GM23338 (cell line): ENCODE results near the gene GUCY1B1. TPM values are rescaled to one million over a fixed set of nuclear protein-coding genes. Genes with fewer than 3 reads are reported as not detected.

ENCODE experiments used
- ATAC-seq: fragments of 200-7000 bp; cut with Tn5 transposase; 3 replicates; pipeline ENCODE4 v1.9.1; 2020
- DNase-seq: peaks from one replicate; pipeline ENCODE4 v3.0.0-alpha.2; 2015; ENCODE audit warnings: low spot score
- H2AFZ ChIP-seq: fragments of 200-600 bp; sonication (generic); 2 replicates; pipeline ENCODE4 v1.8.0; 2016; ENCODE audit warnings: antibody characterized with exemption, mild to moderate bottlenecking, moderate library complexity
- H3F3A ChIP-seq: fragments of 200-600 bp; sonication (generic); replicated peaks from 2 replicates; pipeline ENCODE4 v1.8.0; 2017; ENCODE audit warnings: antibody characterized with exemption, mixed run types, low read depth
- H3K27ac ChIP-seq: fragments of 200-600 bp; sonication (generic); 2 replicates; pipeline ENCODE4 v1.6.1; 2016; ENCODE audit warnings: low read depth
- H3K27me3 ChIP-seq: fragments of 200-600 bp; sonication (generic); 2 replicates; pipeline ENCODE4 v1.8.0; 2016; ENCODE audit warnings: mild to moderate bottlenecking, mixed run types, moderate library complexity; ENCODE audit not compliant: insufficient read depth
- H3K36me3 ChIP-seq: fragments of 200-600 bp; sonication (generic); 2 replicates; pipeline ENCODE4 v1.8.0; 2016; ENCODE audit warnings: mild to moderate bottlenecking; ENCODE audit not compliant: insufficient read depth
- H3K4me1 ChIP-seq: fragments of 200-600 bp; sonication (generic); 2 replicates; pipeline ENCODE4 v1.8.0; 2016; ENCODE audit warnings: mild to moderate bottlenecking, moderate library complexity; ENCODE audit not compliant: insufficient read depth
- H3K4me2 ChIP-seq: fragments of 200-600 bp; sonication (generic); 2 replicates; pipeline ENCODE4 v1.7.1; 2017; ENCODE audit warnings: mixed run types
- H3K4me3 ChIP-seq: fragments of 200-600 bp; sonication (generic); 2 replicates; pipeline ENCODE4 v1.6.1; 2016; ENCODE audit warnings: mixed run types
- H3K79me2 ChIP-seq: fragments of 200-600 bp; sonication (generic); replicated peaks from 2 replicates; pipeline ENCODE4 v1.8.0; 2017; ENCODE audit warnings: mild to moderate bottlenecking; ENCODE audit not compliant: insufficient read depth
- H3K9me2 ChIP-seq: fragments of 200-600 bp; sonication (generic); 2 replicates; pipeline ENCODE4 v1.8.0; 2017; ENCODE audit not compliant: insufficient read depth
- H4K20me1 ChIP-seq: fragments of 200-600 bp; sonication (generic); replicated peaks from 2 replicates; pipeline ENCODE4 v1.8.0; 2017; ENCODE audit warnings: mild to moderate bottlenecking; ENCODE audit not compliant: insufficient read depth
- H3K27ac Mint-ChIP-seq: 2 replicates; pipeline ENCODE4 v1.8.0; 2020; ENCODE audit warnings: inconsistent platforms, mild to moderate bottlenecking, moderate library complexity, mixed read lengths
- H3K27me3 Mint-ChIP-seq: 3 replicates; pipeline ENCODE4 v1.8.0; 2022; ENCODE audit warnings: low read depth, mild to moderate bottlenecking, moderate library complexity, mixed read lengths, inconsistent platforms; ENCODE audit not compliant: insufficient read depth, poor library complexity
- H3K36me3 Mint-ChIP-seq: 3 replicates; pipeline ENCODE4 v1.8.0; 2021; ENCODE audit warnings: low read depth, mild to moderate bottlenecking, inconsistent platforms, moderate library complexity, mixed read lengths
- H3K4me1 Mint-ChIP-seq: 3 replicates; pipeline ENCODE4 v1.8.0; 2020; ENCODE audit warnings: mild to moderate bottlenecking, inconsistent platforms, mixed read lengths
- H3K4me3 Mint-ChIP-seq: 3 replicates; pipeline ENCODE4 v1.8.0; 2021; ENCODE audit warnings: moderate library complexity, mild to moderate bottlenecking, inconsistent platforms, mixed read lengths
- H3K9me3 Mint-ChIP-seq: 3 replicates; pipeline ENCODE4 v1.8.0; 2020; ENCODE audit warnings: moderate library complexity, mild to moderate bottlenecking, inconsistent platforms, mixed read lengths
- CREB1 ChIP-seq: fragments of 250-450 bp; sonication (Bioruptor Pico); IDR thresholded peaks from 2 replicates; pipeline ENCODE4 v1.5.0; 2020; ENCODE audit warnings: low read depth, mild to moderate bottlenecking, moderate library complexity
- CTCF ChIP-seq, 2 experiments: fragments of 200-600 bp in 1 of 2; sonication (generic) in 1 of 2; conservative IDR thresholded peaks; 2 replicates each; pipeline versions ENCODE4 v1.5.1 to v1.6.1; 2016 to 2017; ENCODE audit warnings: antibody characterized with exemption in 2 of 2, low read depth in 2 of 2, mild to moderate bottlenecking in 2 of 2, moderate library complexity in 1 of 2
- ETS1 ChIP-seq: IDR thresholded peaks from 2 replicates; pipeline ENCODE4 v1.6.1; 2016; ENCODE audit warnings: antibody characterized with exemption
- EZH2 ChIP-seq: fragments of 200-600 bp; sonication (generic); IDR thresholded peaks from one replicate; pipeline ENCODE4 v1.8.0; 2017; ENCODE audit warnings: antibody characterized with exemption, mild to moderate bottlenecking, low read depth; ENCODE audit not compliant: unreplicated experiment
- EZH2phosphoT487 ChIP-seq: fragments of 200-600 bp; sonication (generic); IDR thresholded peaks from one replicate; pipeline ENCODE4 v1.8.1; 2018; ENCODE audit warnings: antibody characterized with exemption; ENCODE audit not compliant: unreplicated experiment
- JUNB ChIP-seq: IDR thresholded peaks from one replicate; pipeline ENCODE4 v1.6.1; 2016; ENCODE audit warnings: antibody characterized with exemption; ENCODE audit not compliant: unreplicated experiment
- NANOG ChIP-seq: IDR thresholded peaks from 2 replicates; pipeline ENCODE4 v1.6.1; 2016; ENCODE audit warnings: antibody characterized with exemption, borderline replicate concordance
- POLR2AphosphoS5 ChIP-seq: IDR thresholded peaks from 2 replicates; pipeline ENCODE4 v1.6.1; 2016; ENCODE audit warnings: antibody characterized with exemption, low read depth
- STAT1 ChIP-seq: IDR thresholded peaks from one replicate; pipeline ENCODE4 v1.6.1; 2016; ENCODE audit warnings: antibody characterized with exemption; ENCODE audit not compliant: unreplicated experiment
- ZNF114 ChIP-seq: fragments of 250-450 bp; sonication (Bioruptor Pico); IDR thresholded peaks from 2 replicates; pipeline ENCODE4 v1.5.0; 2020; ENCODE audit warnings: mild to moderate bottlenecking, moderate library complexity
- ZNF331 ChIP-seq: fragments of 250-450 bp; sonication (Bioruptor Pico); IDR thresholded peaks from 2 replicates; pipeline ENCODE4 v1.5.0; 2020; ENCODE audit warnings: low read depth, mild to moderate bottlenecking, moderate library complexity
- polyA plus RNA-seq: library from polyadenylated mRNA; unstranded; fragments of >200 nt; fragmentation: Nextera tagmentation; extraction: Ambion mirVana; gene quantifications from 2 replicates; pipeline ENCODE4 v1.2.1, GENCODE V29; 2016
- total RNA-seq: library from RNA; depleted of rRNA; stranded (reverse); fragments of >200 nt; shearing (Covaris generic); gene quantifications from 2 replicates; pipeline ENCODE4 v1.2.3, GENCODE V29; 2014
- TF ChIP-seq, protein P1 (sequence below): IDR thresholded peaks from one replicate; pipeline ENCODE4 v1.6.1; 2018; ENCODE audit warnings: antibody characterized with exemption; ENCODE audit not compliant: unreplicated experiment

Gene GUCY1B1
- total and polyA plus RNA-seq, 2 experiments from 2014 or later, result 2.6 to 4.3 TPM

DNA sequence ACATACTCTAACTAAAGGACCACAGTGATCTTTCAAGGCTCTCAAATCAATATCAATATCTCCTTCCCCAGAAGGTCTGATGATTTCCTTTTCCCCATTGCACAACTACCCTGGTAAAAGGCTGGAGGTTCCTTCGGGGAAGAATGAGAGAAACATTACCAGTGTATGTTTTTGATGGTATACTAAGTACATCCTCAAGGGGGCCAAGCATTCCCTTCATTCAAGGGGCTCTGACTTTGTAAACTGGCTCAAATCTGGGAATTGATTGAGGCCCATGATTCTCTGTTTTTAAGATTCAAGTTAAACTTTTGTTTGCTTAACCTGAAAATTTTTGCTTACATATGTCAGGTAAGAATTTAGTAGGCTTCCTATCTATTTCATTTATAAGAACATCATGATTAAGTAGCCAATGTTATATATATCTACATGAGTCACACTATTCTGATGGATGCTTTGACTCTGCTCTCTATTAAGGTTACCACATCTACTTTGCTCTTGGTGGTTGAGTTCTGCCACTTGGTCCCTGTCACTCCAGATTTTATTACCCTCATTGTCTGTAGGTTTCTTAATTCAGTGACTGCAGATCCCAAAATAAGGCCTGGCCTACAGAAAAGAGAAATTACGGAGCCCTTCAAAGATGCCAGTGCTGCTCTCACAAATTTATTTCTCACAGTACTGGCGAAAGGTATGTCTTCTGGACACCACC lies 16.4 kb upstream of the GUCY1B1 start:
- no peaks in the 10 kb centered on the region for H3K36me3 ChIP-seq
- H3K27me3 ChIP-seq, result no peaks in the 10 kb centered on the region
- H2AFZ ChIP-seq, result no peak overlapping the region
- H3K9me3 Mint-ChIP-seq, result peaks cover 2% of the 10 kb centered on the region; the same call in 1 of the 3 replicates
- H3K27me3 Mint-ChIP-seq, result no peaks in the 10 kb centered on the region
- H3F3A ChIP-seq, result no peaks in the 10 kb centered on the region
- TF ChIP-seq NANOG, result no peak
- no peak for TF ChIP-seq EZH2
- peak; percentile 35 to 38; a peak in 3 of 4 replicates for TF ChIP-seq CTCF (conservative IDR thresholded peaks at IDR 0.05; ENCODE audit: low read depth in 2 of 2)
- no peak overlapping the region for H3K4me3 ChIP-seq
- no peaks in the 10 kb centered on the region for H4K20me1 ChIP-seq
- H3K4me1 ChIP-seq, result peaks cover 10% of the 10 kb centered on the region
- peak; percentile 56 for DNase-seq
- peaks cover 8% of the 10 kb centered on the region for H3K4me1 Mint-ChIP-seq
- H3K4me2 ChIP-seq, result no peak overlapping the region
- H3K79me2 ChIP-seq, result no peaks in the 10 kb centered on the region
- H3K27ac Mint-ChIP-seq, result no peak overlapping the region
- ATAC-seq, result peak; percentile 58
- H3K27ac ChIP-seq, result no peak overlapping the region
- no peak overlapping the region for H3K4me3 Mint-ChIP-seq
- peaks cover 7% of the 10 kb centered on the region for H3K9me2 ChIP-seq
- H3K36me3 Mint-ChIP-seq, result no peaks in the 10 kb centered on the region

- Mint-ChIP-seq H3K27ac (no peak overlapping the region), H3K36me3 (no peaks in the 10 kb centered on the region), H3K4me1 (peaks cover 19% of the 10 kb centered on the region), H3K9me3 (peaks cover 2% of the 10 kb centered on the region; the same call in 1 of the 3 replicates), H3K4me3 (no peak overlapping the region), H3K27me3 (peaks cover 2% of the 10 kb centered on the region)
- Histone ChIP-seq H3K27me3 (no peaks in the 10 kb centered on the region), H3K4me2 (no peak overlapping the region), H3K79me2 (no peaks in the 10 kb centered on the region), H3F3A (no peaks in the 10 kb centered on the region), H3K9me2 (peaks cover 7% of the 10 kb centered on the region; the same call in 1 of the 2 replicates), H3K36me3 (no peaks in the 10 kb centered on the region), H3K4me1 (peaks cover 19% of the 10 kb centered on the region), H2AFZ (no peak overlapping the region), H4K20me1 (no peaks in the 10 kb centered on the region), H3K4me3 (no peak overlapping the region), H3K27ac (no peak overlapping the region)
- no peak for DNase-seq
- ATAC-seq, result no peak
- TF ChIP-seq STAT1 (no peak), NANOG (no peak), POLR2AphosphoS5 (no peak), ZNF331 (CRISPR knock-in tag) (no peak), CREB1 (CRISPR knock-in tag) (no peak), EZH2 (no peak), ETS1 (no peak), JUNB (no peak), ZNF114 (CRISPR knock-in tag) (no peak), CTCF (conservative IDR thresholded peaks at IDR 0.05; ENCODE audit: low read depth in 2 of 2) (no peak), EZH2phosphoT487 (no peak)
- TF ChIP-seq, protein P1, sequence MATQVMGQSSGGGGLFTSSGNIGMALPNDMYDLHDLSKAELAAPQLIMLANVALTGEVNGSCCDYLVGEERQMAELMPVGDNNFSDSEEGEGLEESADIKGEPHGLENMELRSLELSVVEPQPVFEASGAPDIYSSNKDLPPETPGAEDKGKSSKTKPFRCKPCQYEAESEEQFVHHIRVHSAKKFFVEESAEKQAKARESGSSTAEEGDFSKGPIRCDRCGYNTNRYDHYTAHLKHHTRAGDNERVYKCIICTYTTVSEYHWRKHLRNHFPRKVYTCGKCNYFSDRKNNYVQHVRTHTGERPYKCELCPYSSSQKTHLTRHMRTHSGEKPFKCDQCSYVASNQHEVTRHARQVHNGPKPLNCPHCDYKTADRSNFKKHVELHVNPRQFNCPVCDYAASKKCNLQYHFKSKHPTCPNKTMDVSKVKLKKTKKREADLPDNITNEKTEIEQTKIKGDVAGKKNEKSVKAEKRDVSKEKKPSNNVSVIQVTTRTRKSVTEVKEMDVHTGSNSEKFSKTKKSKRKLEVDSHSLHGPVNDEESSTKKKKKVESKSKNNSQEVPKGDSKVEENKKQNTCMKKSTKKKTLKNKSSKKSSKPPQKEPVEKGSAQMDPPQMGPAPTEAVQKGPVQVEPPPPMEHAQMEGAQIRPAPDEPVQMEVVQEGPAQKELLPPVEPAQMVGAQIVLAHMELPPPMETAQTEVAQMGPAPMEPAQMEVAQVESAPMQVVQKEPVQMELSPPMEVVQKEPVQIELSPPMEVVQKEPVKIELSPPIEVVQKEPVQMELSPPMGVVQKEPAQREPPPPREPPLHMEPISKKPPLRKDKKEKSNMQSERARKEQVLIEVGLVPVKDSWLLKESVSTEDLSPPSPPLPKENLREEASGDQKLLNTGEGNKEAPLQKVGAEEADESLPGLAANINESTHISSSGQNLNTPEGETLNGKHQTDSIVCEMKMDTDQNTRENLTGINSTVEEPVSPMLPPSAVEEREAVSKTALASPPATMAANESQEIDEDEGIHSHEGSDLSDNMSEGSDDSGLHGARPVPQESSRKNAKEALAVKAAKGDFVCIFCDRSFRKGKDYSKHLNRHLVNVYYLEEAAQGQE, result no peak
Measured at GRCh38 chr4:155745984-155746383, 12.8 kb upstream of the GUCY1B1 start.
